Measurements from ENCODE around the gene SDC4.

SDC4 gene

DNA sequence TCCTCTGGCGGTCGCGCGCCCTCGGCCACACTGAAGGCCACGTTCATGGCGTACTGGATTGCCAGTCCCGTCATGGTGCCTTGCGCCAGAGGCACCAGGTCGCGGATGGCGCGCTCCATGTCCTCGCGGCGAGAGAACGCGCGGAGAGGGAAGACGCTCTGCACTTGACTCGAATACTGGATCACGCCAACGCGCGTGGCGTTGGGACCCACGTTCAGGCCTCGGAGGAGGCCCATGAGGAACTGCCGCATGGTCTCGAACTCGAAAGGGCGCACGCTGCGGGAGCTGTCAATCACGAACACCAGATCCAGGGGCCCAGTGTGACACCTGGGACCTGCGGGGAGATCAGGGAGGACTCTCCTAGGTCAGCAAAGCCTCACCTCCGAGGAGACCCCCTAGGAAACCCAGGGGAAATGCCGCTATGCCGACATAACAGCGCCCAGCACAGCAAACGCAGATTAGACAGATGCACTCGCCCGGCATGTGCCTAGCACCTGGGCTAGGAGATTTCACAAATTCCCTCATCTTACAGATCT, 43.7 kb downstream of the SDC4 start:
- H3F3A ChIP-seq (ENCODE audit: insufficient read depth, low read length): no peaks in the 10 kb centered on the region
- H3K4me1 ChIP-seq (ENCODE audit: low read length): no peaks in the 10 kb centered on the region
- H3K36me3 ChIP-seq (replicated peaks; ENCODE audit: insufficient read depth, low read length): no peaks in the 10 kb centered on the region
- H3K4me2 ChIP-seq (ENCODE audit: low read depth, low read length): no peak overlapping the region
- H3K27me3 ChIP-seq (replicated peaks; ENCODE audit: insufficient read depth, low read length): peaks cover 4% of the 10 kb centered on the region; the same call in 1 of the 2 replicates
- no peaks in the 10 kb centered on the region for H4K20me1 ChIP-seq (ENCODE audit: insufficient read depth, low read length)
- H3K9ac ChIP-seq (ENCODE audit: low read length): no peak overlapping the region
- DNase-seq: no peak
- H3K27ac ChIP-seq (ENCODE audit: low read length): no peak overlapping the region
- no peaks in the 10 kb centered on the region for H3K79me2 ChIP-seq (ENCODE audit: low read length)
- TF ChIP-seq EZH2phosphoT487 (IDR thresholded peaks at IDR 0.05; ENCODE audit: low read length): no peak
- no peak overlapping the region for H3K4me3 ChIP-seq (ENCODE audit: low read length)
- H2AFZ ChIP-seq (ENCODE audit: low read length): no peak overlapping the region
- H3K9me2 ChIP-seq (replicated peaks; ENCODE audit: insufficient read depth, low read length): no peaks in the 10 kb centered on the region
- H3K9me3 ChIP-seq (replicated peaks; ENCODE audit: insufficient read depth, low read length): no peaks in the 10 kb centered on the region

GRCh38 chr20:45303586-45304463, 44.4 kb downstream of the SDC4 start:
- H3K9me2 ChIP-seq (replicated peaks; ENCODE audit: insufficient read depth, low read length): no peaks in the 10 kb centered on the region
- no peaks in the 10 kb centered on the region for H3F3A ChIP-seq (ENCODE audit: insufficient read depth, low read length)
- peaks cover 4% of the 10 kb centered on the region; the same call in 1 of the 2 replicates for H3K27me3 ChIP-seq (replicated peaks; ENCODE audit: insufficient read depth, low read length)
- TF ChIP-seq EZH2phosphoT487 (IDR thresholded peaks at IDR 0.05; ENCODE audit: low read length) (no peak), EZH2 (optimal IDR thresholded peaks at IDR 0.05; ENCODE audit: low read depth, low read length) (no peak)
- TF ChIP-seq, protein P1, sequence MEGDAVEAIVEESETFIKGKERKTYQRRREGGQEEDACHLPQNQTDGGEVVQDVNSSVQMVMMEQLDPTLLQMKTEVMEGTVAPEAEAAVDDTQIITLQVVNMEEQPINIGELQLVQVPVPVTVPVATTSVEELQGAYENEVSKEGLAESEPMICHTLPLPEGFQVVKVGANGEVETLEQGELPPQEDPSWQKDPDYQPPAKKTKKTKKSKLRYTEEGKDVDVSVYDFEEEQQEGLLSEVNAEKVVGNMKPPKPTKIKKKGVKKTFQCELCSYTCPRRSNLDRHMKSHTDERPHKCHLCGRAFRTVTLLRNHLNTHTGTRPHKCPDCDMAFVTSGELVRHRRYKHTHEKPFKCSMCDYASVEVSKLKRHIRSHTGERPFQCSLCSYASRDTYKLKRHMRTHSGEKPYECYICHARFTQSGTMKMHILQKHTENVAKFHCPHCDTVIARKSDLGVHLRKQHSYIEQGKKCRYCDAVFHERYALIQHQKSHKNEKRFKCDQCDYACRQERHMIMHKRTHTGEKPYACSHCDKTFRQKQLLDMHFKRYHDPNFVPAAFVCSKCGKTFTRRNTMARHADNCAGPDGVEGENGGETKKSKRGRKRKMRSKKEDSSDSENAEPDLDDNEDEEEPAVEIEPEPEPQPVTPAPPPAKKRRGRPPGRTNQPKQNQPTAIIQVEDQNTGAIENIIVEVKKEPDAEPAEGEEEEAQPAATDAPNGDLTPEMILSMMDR (IDR thresholded peaks at IDR 0.05; ENCODE audit: low read length): no peak
- no peak overlapping the region for H2AFZ ChIP-seq (ENCODE audit: low read length)
- H3K79me2 ChIP-seq (ENCODE audit: low read length): no peaks in the 10 kb centered on the region
- H3K9me3 ChIP-seq (replicated peaks; ENCODE audit: insufficient read depth, low read length): no peaks in the 10 kb centered on the region
- H3K9ac ChIP-seq (ENCODE audit: low read length): no peak overlapping the region
- no peak overlapping the region for H3K27ac ChIP-seq (ENCODE audit: low read length)
- H3K4me2 ChIP-seq (ENCODE audit: low read depth, low read length): no peak overlapping the region
- no peak for DNase-seq
- no peak overlapping the region for H3K4me3 ChIP-seq (ENCODE audit: low read length)
- no peaks in the 10 kb centered on the region for H3K36me3 ChIP-seq (replicated peaks; ENCODE audit: insufficient read depth, low read length)
- H3K4me1 ChIP-seq (ENCODE audit: low read length): no peaks in the 10 kb centered on the region
- H4K20me1 ChIP-seq (ENCODE audit: insufficient read depth, low read length): no peaks in the 10 kb centered on the region

GRCh38 chr20:45301824-45302271, 46.4 kb downstream of the SDC4 start:
- DNase-seq: no peak
- H3K9ac ChIP-seq (ENCODE audit: low read length): no peak overlapping the region
- peaks cover 4% of the 10 kb centered on the region; the same call in 1 of the 2 replicates for H3K27me3 ChIP-seq (replicated peaks; ENCODE audit: insufficient read depth, low read length)
- no peaks in the 10 kb centered on the region for H4K20me1 ChIP-seq (ENCODE audit: insufficient read depth, low read length)
- no peaks in the 10 kb centered on the region for H3K36me3 ChIP-seq (replicated peaks; ENCODE audit: insufficient read depth, low read length)
- TF ChIP-seq EZH2phosphoT487 (IDR thresholded peaks at IDR 0.05; ENCODE audit: low read length) (no peak), EZH2 (optimal IDR thresholded peaks at IDR 0.05; ENCODE audit: low read depth, low read length) (no peak)
- TF ChIP-seq, protein P1 (IDR thresholded peaks at IDR 0.05; ENCODE audit: low read length): no peak
- H3F3A ChIP-seq (ENCODE audit: insufficient read depth, low read length): no peaks in the 10 kb centered on the region
- H3K9me2 ChIP-seq (replicated peaks; ENCODE audit: insufficient read depth, low read length): no peaks in the 10 kb centered on the region
- H3K9me3 ChIP-seq (replicated peaks; ENCODE audit: insufficient read depth, low read length): no peaks in the 10 kb centered on the region
- H3K4me1 ChIP-seq (ENCODE audit: low read length): no peaks in the 10 kb centered on the region
- no peak overlapping the region for H2AFZ ChIP-seq (ENCODE audit: low read length)
- no peaks in the 10 kb centered on the region for H3K79me2 ChIP-seq (ENCODE audit: low read length)
- no peak overlapping the region for H3K4me2 ChIP-seq (ENCODE audit: low read depth, low read length)
- no peak overlapping the region for H3K4me3 ChIP-seq (ENCODE audit: low read length)
- H3K27ac ChIP-seq (ENCODE audit: low read length): no peak overlapping the region
